Heart right ventricle (tissue), 16 donors: ENCODE data around the gene GPR4. TPM values are rescaled to one million over a fixed set of nuclear protein-coding genes. Genes with fewer than 3 reads are reported as not detected.

Experiments
- ATAC-seq, 8 donors: fragments of 200-7000 bp; cut with Tn5 transposase; one replicate each; pipeline ENCODE4 v1.9.1; 2020; ENCODE audit warnings: mild to moderate bottlenecking in 8 of 8, moderate library complexity in 8 of 8, moderate number of reproducible peaks in 1 of 8
- DNase-seq, 2 donors: peaks; one replicate each; pipeline ENCODE4 v3.0.0-alpha.2; 2020
- H3K27ac ChIP-seq, 10 donors: fragments of 200-600 bp; sonication (generic) in 2 of 10; one replicate each; pipeline versions ENCODE4 v1.5.0 to v1.8.0; 2020 to 2022; ENCODE audit warnings: mild to moderate bottlenecking in 3 of 10
- H3K27me3 ChIP-seq, 7 donors: fragments of 200-600 bp; one replicate each; pipeline ENCODE4 v1.8.0; 2021 to 2022; ENCODE audit warnings: mild to moderate bottlenecking in 2 of 7
- H3K36me3 ChIP-seq, 9 donors: fragments of 200-600 bp; sonication (generic) in 1 of 9; one replicate each; pipeline versions ENCODE4 v1.5.0 to v1.8.0; 2020 to 2022; ENCODE audit warnings: mild to moderate bottlenecking in 2 of 9
- H3K4me1 ChIP-seq, 9 donors: fragments of 200-600 bp; sonication (generic) in 1 of 9; one replicate each; pipeline versions ENCODE4 v1.5.0 to v1.8.0; 2020 to 2022; ENCODE audit warnings: mild to moderate bottlenecking in 4 of 9
- H3K4me3 ChIP-seq, 10 donors: fragments of 200-600 bp; sonication (generic) in 2 of 10; one replicate each; pipeline versions ENCODE4 v1.5.0 to v1.8.0; 2020 to 2022; ENCODE audit warnings: mild to moderate bottlenecking in 7 of 10, moderate library complexity in 2 of 10
- H3K9me3 ChIP-seq, 11 donors: fragments of 200-600 bp in 10 of 11; sonication (generic) in 2 of 11; one replicate each; pipeline versions ENCODE4 v1.5.0 to v1.8.0; 2013 to 2022; ENCODE audit warnings: mild to moderate bottlenecking in 2 of 11, control low read depth in 1 of 11, moderate library complexity in 1 of 11
- CTCF ChIP-seq, 9 donors: fragments of 200-600 bp; sonication (generic) in 2 of 9; IDR thresholded peaks; one replicate each; pipeline versions ENCODE4 v1.5.0 to v1.8.0; 2021 to 2022; ENCODE audit warnings: antibody characterized with exemption in 9 of 9, mild to moderate bottlenecking in 5 of 9, moderate library complexity in 1 of 9
- WGBS, 2 donors: extraction: QIAGEN DNeasy Blood & Tissue Kit; methylation state at CpG; one replicate each; pipeline ENCODE4 v1.1.7; 2013; ENCODE audit warnings: inconsistent platforms in 1 of 2; 5-methylcytosine and 5-hydroxymethylcytosine counted together
- intact Hi-C, 10 donors: fragments of 100-400 bp; cut with DNase I; formaldehyde crosslinking; loops; one replicate each; pipeline versions ENCODE4 v1.11.1 to v1.14.2; 2022
- polyA plus RNA-seq, 2 donors: library from polyadenylated mRNA; stranded (reverse); fragments of 200-250 nt; gene quantifications; one replicate each; pipeline ENCODE4 v1.2.3, GENCODE V29; 2013
- total RNA-seq, 10 donors: library from RNA; stranded (reverse); fragmentation: NEBNext Ultra II Directional in 3 of 10; extraction: Animal tissue kit (Norgen Biotek cat#: 25700) in 3 of 10; gene quantifications; one replicate each; pipeline versions ENCODE4 v1.2.1 to v1.2.4, GENCODE V29; 2021 to 2023
- donor health status: Arrhythmogenic right ventricular cardiomyopathy.
- donor health status: ischemic (EF 13 %, LVEDD 7.1; RV severe dilation, severe dysfunction).
- donor health status: healthy with polysubstance abuse.
- donor health status: DM: no; HTN: yes; CAD: no.
- donor health status: DM: no; HTN: no; CAD: no.
- donor health status: ischemic (EF 25% LVEDD 6.9; RV normal size, moderate dysfunction).
- donor health status: ischemic (EF 25% LVEDD 5.7; RV mildly dilated, moderate dysfunction).
- donor health status: healthy.
- donor health status: DM: yes; HTN: yes; CAD: no.
- donor health status: Ischemic cardiomyopathy.
- donor health status: ischemic (EF 35%, LVEDD 5.7; RV mildly dilated, moderate dysfunction).
- donor health status: nonischemic (EF 11% LVEDD 7.7; RV severe dilation, severe dysfunction).
- donor health status: DM: yes; HTN: yes; CAD: no.
- donor health status: PGD.
- donor health status: ischemic (EF 29% LVEDD 5.4; RV normal size, mild dysfunction).
- donor health status: nonischemic (EF 23%, LVEDD 6.1; RV moderate dilation, normal function).

The GPR4 gene
- total and polyA plus RNA-seq, 12 donors = 2.3 to 29.4 (median 5.6) TPM

GRCh38 chr19:45591638-45592005 lies 10.4 kb downstream of the GPR4 start:
- H3K4me3 ChIP-seq = no peak overlapping the region
- peaks cover 0 to 39% (median 0%) of the 10 kb centered on the region in 9 donors for H3K36me3 ChIP-seq
- DNase-seq (no peak), ATAC-seq (no peak)
- H3K27me3 ChIP-seq = peaks cover 0 to 36% (median 21%) of the 10 kb centered on the region in 7 donors
- peaks cover 0 to 33% (median 20%) of the 10 kb centered on the region in 9 donors for H3K4me1 ChIP-seq
- no peaks in the 10 kb centered on the region for H3K9me3 ChIP-seq
- H3K27ac ChIP-seq = peak overlapping the region in 4 of 10 donors; percentile 13 to 51 (median 30)
- TF ChIP-seq CTCF (IDR thresholded peaks at IDR 0.05) = no peak
- 93 to 95% methylated on average over 21 of the region's 21 CpGs for WGBS, 2 donors
- intact Hi-C loops = no loop called here

GRCh38 chr19:45591004-45591637 lies 10.9 kb downstream of the GPR4 start:
- DNase-seq = no peak
- H3K27ac ChIP-seq = no peak overlapping the region
- peaks cover 0 to 39% (median 0%) of the 10 kb centered on the region in 9 donors for H3K36me3 ChIP-seq
- TF ChIP-seq CTCF (IDR thresholded peaks at IDR 0.05) = peak in 6 of 9 donors; percentile 11 to 38 (median 32)
- intact Hi-C loops = no loop called here
- 61 to 67% methylated on average over 48 of the region's 48 CpGs for WGBS, 2 donors
- H3K9me3 ChIP-seq = no peaks in the 10 kb centered on the region
- no peak overlapping the region for H3K4me3 ChIP-seq
- H3K27me3 ChIP-seq = peaks cover 0 to 32% (median 16%) of the 10 kb centered on the region in 7 donors
- H3K4me1 ChIP-seq = peaks cover 0 to 30% (median 15%) of the 10 kb centered on the region in 9 donors
- ATAC-seq = peak in 2 of 8 donors; percentile 22 to 35

- Histone ChIP-seq H3K27ac (no peak overlapping the region), H3K4me1 (peaks cover 0 to 32% (median 15%) of the 10 kb centered on the region in 9 donors), H3K27me3 (peaks cover 0 to 31% (median 16%) of the 10 kb centered on the region in 7 donors), H3K4me3 (no peak overlapping the region), H3K9me3 (no peaks in the 10 kb centered on the region), H3K36me3 (peaks cover 0 to 39% (median 0%) of the 10 kb centered on the region in 9 donors)
- ATAC-seq (no peak), DNase-seq (no peak)
- intact Hi-C loops = no loop called here
- no peak for TF ChIP-seq CTCF (IDR thresholded peaks at IDR 0.05)
- WGBS, 2 donors = 63 to 72% methylated on average over 15 of the region's 15 CpGs
Measured at GRCh38 chr19:45590300-45591003, 11.6 kb downstream of the GPR4 start.

- intact Hi-C loops = loop anchor here in 3 of 10 donors (10.0 kb wide), 1 partner anchor 55 kb away; no protein-coding TSS in a partner anchor
- H3K9me3 ChIP-seq = no peaks in the 10 kb centered on the region
- H3K36me3 ChIP-seq = peaks cover 0 to 39% (median 0%) of the 10 kb centered on the region in 9 donors
- WGBS, 2 donors = 96% methylated on average over 4 of the region's 4 CpGs
- peaks cover 0 to 24% (median 16%) of the 10 kb centered on the region in 7 donors for H3K27me3 ChIP-seq
- H3K4me1 ChIP-seq = peaks cover 0 to 37% (median 14%) of the 10 kb centered on the region in 9 donors
- no peak for TF ChIP-seq CTCF (IDR thresholded peaks at IDR 0.05)
- DNase-seq (no peak), ATAC-seq (no peak)
- H3K4me3 ChIP-seq = no peak overlapping the region
- no peak overlapping the region for H3K27ac ChIP-seq
Measured at GRCh38 chr19:45589768-45590167, 12.2 kb downstream of the GPR4 start.
